GM18870 (cell line): ENCODE measurements around the gene CCDC158.
"Not testable (repeated sequence)": the region's sequence is repeated elsewhere in the genome, so short reads cannot be mapped to it uniquely, and the experiment has no call there.

Experiments used
- ATAC-seq: cut with Tn5 transposase; IDR thresholded peaks from one replicate; pipeline ENCODE4 v1.9.1; 2021; ENCODE audit warnings: moderate library complexity; ENCODE audit not compliant: unreplicated experiment

CCDC158 gene

GRCh38 chr4:76430519-76431388 is 9.8 kb upstream of the CCDC158 start:
- ATAC-seq, result no peak

GRCh38 chr4:76429636-76430035 is 8.7 kb upstream of the CCDC158 start:
- ATAC-seq, result no peak

GRCh38 chr4:76426272-76426671 is 5.3 kb upstream of the CCDC158 start:
- ATAC-seq, result no peak

DNA sequence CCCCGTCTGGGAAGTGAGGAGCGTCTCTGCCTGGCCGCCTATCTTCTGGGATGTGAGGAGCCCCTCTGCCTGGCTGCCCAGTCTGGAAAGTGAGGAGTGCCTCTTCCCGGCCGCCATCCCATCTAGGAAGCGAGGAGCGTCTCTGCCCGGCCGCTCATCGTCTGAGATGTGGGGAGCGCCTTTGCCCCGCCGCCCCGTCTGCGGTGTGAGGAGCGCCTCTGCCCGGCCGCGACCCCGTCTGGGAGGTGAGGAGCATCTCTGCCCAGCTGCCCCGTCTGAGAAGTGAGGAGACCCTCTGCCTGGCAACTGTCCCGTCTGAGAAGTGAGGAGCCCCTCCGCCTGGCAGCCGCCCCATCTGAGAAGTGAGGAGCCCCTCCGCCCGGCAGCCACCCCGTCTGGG is 2.2 kb upstream of the CCDC158 start:
- not testable (repeated sequence) for ATAC-seq

DNA sequence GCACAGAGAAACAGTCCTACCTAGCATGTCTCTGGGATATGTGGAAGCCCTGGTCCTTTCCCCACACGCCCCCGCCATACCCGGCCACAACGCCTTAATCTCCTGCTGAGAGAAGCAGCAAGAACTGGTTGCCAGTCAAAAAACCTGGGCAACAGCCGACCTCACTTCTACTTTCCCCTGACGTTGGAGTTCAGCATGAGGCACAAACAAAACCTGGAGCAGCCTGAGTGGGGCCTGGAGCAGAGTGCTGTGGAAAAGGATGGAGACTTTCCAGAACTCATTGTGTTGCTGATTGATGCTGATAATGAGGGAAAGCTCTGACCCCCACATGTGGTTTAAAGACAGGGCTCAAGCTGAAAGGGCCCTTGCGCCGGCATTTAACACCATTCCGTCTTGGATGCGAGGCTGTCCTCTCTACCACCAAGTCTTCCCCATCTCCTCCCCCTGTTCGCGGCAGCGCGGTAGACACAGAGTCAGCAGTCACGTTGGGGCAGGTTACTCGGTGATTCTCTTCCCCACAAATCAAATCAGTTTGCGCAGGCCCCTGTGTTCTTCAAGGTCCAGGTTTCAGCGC is 666 bp downstream of the CCDC158 start:
- ATAC-seq, result no peak

DNA sequence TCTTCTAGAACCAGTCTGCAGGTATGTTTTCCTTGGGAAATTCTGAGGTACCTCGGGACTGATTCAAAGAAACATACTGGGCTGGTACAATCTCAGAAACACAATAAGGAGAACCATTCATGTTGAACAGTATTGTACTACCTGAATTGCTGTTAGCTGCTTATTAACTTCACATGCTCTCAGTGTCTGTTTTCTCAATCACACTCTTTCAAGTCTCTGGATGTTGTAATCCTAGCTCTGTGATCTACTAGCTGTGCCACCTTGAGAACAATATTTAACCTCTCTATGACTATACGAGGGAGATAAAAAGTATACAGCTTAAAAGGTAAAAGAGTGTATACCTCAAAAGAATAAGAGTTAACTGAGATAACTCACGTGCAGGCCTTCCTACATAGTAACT is 10.3 kb downstream of the CCDC158 start:
- ATAC-seq, result no peak

DNA sequence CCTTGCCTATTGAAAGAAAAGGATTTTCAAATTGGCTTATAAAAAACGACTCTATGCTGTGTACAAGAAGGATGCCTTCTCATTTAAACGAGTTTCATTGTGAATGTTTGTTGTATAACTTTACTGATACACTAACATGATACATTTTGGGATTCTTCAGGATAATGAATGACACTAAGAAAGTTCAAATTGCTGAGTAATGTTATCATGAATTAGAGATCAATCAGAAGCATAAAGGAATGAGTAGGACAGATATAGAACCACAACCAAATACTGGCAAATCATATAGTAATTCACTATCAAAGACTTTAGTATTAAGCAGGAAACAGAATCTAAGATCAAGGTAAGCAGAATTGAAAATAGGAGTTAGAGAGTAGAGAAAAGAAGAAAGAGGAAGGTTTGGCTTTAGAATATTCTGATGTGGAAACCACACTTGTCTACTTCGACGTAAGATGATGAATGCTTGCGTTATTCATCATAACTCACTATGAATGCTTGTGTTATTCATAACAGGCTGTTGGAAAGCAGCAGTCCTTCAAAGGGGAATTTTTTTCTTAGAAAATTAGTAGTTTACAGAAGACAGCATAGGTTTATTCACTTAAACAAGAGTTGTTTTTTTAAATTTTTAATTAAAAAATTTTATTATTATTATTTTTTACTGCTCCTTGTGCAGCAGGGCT is 13.4 kb downstream of the CCDC158 start:
- no peak for ATAC-seq

DNA sequence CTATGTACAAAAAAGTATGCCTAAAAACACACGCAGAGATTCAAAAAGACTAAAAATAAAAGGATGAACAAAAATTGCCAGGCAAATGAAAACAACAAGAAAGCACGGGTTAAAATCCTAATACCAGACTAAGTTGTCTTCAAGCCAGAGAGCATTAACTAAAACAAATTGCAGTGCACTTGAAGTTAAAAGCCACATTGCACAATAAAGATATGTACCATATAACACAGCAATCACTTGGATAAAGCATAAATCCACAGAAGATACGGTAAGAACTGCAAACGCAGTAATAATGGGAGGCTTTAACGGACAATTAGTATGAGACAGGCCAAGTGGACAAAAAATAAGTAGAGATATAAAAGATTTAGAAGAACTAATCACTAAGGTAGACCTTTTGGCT is 14.9 kb downstream of the CCDC158 start:
- no peak for ATAC-seq

DNA sequence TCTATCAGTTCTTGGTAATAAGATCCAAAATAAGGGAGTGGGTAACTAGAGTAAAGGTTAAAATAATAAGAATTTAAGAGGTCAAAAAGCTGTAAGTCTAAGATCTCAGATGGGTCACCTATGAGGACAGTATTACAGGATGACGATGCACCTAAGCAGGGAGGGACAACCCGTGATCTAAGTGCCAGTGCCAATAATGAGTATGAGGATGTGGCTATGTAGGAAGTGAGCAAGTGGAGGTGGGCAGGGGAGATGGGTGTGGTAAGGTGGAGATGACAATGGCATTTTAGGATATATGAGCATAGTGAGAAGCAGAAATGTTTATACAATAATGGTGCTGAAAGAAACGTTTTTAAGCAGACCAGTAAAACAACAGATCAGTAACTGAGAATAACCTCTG is 19.3 kb downstream of the CCDC158 start:
- no peak for ATAC-seq

DNA sequence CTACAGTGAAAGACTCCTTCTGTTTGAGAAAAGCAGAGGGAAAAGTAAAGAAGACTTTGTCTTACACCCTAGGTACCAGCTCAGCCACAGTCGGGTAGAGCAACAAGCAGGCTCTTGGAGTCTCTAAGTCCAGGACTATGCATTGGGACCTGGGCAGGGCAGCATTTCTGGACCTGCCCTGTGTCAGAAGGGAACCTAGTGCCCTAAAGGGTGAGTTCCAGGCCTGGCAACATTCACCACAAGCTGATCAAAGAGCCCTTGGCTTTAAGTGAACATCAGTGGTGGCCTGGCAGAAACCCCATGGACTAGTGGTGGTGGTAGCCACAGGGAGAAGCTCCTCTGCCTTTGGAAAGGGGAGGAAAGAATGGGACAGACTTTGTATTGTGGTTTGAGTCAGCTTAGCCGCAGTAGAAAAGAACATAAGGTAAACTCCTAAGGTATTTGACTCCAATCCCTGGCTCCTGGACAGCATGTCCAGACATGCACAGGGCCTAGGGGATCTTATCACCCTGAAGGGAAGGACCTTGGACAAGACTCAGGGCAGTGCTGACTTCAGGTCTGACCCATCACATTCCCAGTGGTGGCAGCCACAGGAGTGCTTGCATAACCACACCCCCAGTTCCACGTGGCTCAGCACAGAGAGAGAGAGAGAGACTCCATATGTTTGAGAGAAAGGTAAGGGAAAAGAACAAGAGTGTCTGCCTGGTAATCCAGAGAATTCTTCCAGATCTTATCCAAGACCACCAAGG is 32.6 kb downstream of the CCDC158 start:
- no peak for ATAC-seq

DNA sequence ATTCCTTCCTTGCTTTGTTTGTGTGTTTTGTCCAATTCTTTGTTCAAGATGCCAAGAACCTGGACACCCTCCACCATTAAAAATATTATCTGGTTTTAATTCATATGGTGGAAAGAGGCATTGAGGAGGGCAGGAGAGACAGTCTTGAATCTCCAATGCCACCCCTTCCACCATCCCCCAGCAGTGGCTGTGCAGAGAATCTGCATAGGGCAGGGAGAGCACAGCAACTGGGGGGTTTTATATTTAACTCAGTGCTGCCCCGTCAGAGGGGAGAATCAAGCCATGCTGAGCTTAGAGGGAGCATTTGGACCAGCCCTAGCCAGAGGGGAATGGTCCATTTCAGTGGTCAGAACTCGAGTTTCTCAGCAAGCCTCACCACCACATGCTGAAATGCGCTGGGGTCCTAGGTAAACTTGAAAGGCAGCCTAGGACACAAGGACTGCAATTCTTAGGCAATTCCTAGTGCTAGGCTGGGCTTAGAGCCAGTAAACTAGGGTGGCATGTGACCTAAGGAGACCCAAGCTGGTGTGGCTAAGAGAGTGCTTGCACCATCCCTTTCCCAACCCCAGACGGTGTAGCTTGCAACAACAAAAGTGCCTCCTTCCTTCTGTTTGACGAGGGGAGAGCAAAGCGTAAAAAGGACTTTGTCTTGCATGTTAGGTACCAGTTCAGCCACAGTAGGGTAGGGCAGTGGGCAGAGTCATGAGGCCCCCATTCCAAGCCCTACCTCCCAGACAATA is 34.2 kb downstream of the CCDC158 start:
- ATAC-seq, result no peak

DNA sequence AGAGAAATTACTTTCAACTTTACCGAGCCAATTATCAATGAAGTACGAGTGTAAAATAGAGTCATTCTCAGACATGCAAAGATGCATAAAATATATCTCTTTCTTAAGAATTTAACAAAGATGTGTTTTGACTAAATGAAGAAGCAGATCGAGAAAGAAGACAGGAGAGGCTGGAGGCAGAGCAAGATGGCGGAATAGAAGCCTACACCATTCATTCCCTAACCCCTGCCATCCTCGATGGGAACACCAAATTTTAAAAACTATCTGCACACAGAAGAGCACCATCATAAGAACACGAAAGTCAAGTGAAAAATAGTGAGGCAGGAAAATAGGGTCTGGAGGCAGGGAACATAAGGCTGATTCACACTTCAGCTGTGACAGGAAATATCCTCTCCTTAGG is 35.0 kb downstream of the CCDC158 start:
- no peak for ATAC-seq

- no peak for ATAC-seq
These were observed 36.9 kb downstream of the CCDC158 start for GRCh38 chr4:76384052-76384451.

- no peak for ATAC-seq
These were observed 37.9 kb downstream of the CCDC158 start for GRCh38 chr4:76383001-76383400.

DNA sequence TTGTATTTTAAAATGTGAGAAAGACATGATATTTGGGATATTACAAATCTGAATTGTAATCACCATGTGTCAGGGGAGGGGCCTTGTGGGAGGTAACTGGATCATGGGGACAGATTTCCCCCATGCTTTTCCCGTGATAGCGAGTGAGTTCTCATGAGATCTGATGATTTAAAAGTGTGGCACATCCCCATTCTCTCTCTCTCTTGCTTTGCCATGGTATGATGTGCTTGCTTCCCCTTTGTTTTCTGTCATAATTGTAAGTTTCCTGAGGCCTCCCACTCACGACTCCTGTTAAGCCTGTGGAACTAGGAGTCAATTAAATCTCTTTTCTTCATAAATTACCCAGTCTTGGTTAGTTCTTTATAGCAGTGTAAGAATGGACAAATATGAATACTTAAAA is 39.0 kb downstream of the CCDC158 start:
- ATAC-seq, result no peak

- ATAC-seq, result no peak
These were observed 40.4 kb downstream of the CCDC158 start for GRCh38 chr4:76380561-76380960.

DNA sequence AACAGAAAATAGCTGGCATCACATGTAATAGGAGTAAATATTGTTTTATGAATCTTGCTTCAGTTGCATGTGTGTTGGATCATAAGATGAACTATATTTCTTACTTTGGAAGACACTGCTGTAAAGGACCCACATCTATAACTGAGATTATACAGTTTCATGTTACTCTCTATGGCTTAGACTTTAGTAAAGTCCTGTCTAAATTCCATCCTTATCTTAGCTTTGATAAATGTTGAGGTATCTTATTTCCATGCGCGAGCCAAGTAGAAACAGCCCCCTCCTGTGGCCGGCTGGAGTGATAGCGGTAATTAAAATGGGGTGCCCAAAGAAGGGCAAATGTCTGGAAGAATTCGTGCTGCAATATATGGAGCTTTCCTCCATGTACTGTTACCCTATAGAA is 43.0 kb downstream of the CCDC158 start:
- ATAC-seq, result no peak

DNA sequence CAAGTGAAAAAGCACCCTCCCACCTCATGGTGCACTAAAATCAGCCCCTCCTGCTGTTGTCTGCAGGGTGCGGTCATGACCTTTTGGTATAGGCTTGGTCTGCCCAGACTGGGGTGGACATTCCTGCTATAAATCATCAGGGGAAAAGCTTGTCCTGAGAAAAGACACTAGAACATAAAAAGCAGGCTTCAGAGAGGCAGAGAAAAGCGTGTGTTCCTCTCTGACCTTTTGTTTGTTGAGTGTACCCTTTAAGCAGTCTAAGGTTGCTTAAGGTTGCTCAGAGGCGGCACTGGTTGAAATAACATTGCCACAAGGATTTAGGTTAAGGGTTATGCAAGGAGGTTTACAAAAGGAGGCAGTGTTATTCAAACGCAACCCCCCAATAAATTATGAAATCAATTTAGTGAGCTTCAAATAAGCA is 43.5 kb downstream of the CCDC158 start:
- no peak for ATAC-seq

GRCh38 chr4:76376534-76376933 is 44.4 kb downstream of the CCDC158 start:
- no peak for ATAC-seq

GRCh38 chr4:76375703-76376102 is 45.2 kb downstream of the CCDC158 start:
- ATAC-seq, result no peak

DNA sequence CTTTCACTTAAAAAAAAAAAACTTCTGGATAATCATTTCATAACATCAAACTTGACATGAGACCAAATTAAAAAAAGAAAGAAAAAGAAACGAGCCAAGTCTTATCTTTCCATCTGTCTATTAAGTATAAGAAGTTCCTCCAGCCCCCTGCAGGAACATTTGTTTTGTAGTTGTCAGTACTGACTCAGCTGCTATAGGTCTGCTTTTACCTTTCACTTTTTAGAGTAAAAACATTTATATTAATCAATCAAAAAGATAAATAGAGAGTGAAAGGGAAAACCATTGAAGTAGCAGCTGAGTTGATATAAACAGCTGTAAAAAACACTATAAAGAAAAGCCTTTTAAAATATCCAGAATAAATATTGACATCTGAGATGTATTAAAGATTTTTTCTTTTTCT is 46.1 kb downstream of the CCDC158 start:
- no peak for ATAC-seq
